Measurements from ENCODE around the gene TSPAN11.

Gene TSPAN11

DNA sequence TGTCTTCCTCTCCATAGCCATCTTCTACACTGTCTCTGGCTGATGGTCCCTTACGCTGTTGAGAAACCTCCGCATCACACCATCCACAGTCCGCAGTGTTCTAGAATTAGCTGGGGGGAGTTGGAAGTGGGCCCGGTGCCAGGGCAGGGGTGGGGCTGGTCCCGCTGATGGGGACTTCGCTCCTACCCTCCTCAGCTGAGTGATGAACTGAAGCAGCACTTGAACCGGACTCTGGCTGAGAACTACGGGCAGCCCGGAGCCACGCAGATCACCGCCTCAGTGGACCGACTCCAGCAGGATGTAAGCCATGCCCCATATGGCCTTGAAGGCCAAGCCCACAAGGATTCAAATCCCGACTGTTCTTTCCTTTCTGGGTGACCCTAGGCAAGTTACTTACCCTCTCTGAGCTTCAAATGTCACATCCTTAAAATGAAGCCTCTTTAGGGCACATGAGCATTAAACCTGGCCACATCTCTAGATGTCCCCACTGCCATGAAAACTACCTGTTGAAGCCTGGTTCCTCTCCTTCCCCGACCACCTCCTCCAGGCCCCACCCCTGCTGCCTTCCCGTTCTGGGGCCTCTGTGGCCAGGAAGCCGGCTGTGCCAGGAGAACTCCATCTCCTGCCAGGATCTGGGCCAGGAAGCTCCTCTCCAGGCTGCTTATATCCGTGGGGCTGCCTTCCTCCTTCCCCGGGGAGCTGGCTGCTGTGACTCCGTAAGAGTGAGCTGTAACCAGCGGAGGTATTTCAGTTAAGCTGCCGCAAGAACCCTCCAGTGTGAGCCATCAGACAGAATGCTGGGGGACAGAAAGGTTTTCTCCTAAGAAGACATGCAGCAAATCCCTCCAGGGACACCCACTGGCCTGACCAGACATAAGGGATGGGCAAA is 53.1 kb downstream of the TSPAN11 start:
- no peak for DNase-seq (ENCODE audit: low read depth)

DNA sequence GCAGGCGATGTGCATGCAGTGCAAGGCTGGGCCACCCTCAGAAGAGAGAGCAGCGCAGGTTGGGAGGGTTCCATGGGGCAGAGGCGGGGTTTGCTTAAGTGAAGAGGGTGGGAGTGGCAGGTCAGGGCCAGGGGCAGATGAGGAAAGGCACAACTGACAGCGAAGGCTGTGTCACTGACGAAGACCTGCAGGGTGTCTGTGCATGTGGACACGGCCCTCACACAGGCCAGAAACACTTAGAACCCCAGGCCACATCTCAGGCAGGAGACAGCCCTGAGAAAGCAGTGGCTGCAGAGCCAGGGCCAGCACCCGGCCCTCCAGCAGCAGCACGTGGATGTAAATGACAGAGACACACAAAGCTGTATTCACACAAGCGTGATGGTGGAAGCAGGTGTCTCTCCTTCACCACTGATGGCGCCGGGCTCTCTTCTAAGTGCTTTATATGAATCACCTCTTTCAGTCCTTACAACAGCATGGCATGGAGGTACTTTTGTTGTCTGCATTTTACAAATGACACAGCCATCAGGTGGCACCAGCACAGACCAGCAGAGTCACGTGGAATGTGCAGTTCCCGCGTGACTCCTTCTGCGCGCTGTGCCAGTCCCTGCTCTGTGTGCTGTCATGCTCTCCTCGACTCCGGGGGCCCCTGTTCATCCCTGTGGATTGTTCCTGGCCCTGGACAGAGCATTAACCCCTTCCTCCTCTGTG is 54.6 kb downstream of the TSPAN11 start:
- DNase-seq (ENCODE audit: low read depth), result no peak

DNA sequence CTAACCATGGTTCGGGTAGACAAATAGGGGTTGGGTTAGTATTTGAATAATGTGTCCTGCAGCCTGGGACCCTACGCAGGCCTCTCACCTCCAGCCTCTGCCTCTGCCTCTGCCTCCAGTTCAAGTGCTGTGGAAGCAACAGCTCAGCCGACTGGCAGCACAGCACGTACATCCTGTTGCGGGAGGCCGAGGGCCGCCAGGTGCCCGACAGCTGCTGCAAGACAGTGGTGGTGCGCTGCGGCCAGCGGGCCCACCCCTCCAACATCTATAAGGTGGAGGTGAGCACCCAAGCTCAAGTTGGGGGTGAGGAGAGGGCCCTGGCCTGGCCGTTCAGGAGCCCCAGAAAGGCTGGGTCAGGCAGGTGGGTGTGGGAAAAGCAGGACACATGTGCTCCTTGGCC is 55.9 kb downstream of the TSPAN11 start:
- no peak for DNase-seq (ENCODE audit: low read depth)

DNA sequence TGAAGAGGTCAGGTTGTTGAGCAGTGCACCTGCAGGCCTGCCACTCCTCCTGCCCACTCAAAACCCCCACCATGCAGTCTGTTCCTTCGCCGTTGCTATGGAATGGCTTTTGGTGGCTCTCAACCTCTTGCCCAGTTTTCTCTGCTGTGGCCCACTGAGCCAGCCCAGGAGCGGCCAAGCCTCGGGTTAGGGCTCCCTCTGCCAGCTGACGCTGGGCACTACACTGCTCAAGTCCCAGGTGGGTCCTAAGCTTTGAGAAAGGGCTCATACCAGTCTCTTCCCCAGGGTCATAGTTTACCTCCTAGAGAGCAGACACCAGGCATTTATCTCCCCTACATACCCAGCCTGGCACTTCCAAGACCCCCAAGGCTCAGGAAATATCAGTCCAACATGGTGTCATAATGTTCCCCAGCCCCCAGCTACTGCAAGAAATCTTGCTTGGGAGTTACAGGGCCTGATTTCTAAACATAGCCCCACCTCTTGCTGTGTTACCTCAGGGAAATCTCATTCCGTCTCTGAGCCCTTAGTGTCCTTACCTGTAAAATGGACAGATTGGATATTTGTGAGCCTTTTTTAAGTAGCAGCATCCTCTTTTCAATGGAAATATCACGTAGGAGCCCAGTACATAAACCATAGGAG is 59.4 kb downstream of the TSPAN11 start:
- DNase-seq (ENCODE audit: low read depth), result no peak

GRCh38 chr12:30988086-30988485 is 61.5 kb downstream of the TSPAN11 start:
- no peak for DNase-seq (ENCODE audit: low read depth)

GRCh38 chr12:30988646-30989286 is 62.2 kb downstream of the TSPAN11 start:
- no peak for DNase-seq (ENCODE audit: low read depth)

DNA sequence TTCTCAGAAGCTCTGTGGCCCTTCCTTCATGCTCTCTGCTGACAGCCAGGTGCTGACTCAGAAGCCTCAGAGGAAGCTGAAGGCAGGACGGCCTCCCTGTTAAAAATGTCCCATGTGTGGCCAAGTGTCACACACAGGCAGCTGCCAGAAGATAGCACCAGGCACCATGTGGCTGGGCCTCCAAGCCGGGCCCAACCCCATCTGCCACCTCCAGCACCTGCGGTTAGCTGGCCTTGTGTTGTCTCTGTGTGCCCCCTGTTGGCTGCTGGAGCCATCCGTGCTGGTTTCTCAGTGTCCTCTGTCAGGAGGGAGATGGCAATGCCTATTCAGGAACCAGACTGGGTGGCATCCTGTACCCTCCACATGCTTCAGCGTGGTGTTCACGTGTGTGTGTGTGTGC is 63.2 kb downstream of the TSPAN11 start:
- DNase-seq (ENCODE audit: low read depth), result no peak

DNA sequence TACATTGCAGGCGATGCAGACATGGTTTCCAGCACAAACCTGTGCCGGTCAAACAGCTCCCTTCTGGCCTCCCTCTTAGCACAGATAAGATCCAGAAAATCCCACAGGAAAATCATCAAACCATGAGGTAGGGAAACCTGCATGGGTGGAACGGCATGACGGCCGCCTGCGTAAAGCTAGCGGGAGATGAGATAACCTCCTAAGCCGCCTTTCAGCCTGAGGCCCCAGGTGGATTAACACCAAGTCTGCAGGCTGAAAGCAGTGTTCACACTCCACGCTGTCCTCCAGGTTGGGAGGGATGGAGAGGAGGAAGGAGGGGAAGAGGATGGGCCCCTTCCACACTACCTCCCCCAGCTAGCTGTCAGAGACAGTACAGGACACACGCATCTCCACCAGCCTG is 63.8 kb downstream of the TSPAN11 start:
- DNase-seq (ENCODE audit: low read depth), result no peak

DNA sequence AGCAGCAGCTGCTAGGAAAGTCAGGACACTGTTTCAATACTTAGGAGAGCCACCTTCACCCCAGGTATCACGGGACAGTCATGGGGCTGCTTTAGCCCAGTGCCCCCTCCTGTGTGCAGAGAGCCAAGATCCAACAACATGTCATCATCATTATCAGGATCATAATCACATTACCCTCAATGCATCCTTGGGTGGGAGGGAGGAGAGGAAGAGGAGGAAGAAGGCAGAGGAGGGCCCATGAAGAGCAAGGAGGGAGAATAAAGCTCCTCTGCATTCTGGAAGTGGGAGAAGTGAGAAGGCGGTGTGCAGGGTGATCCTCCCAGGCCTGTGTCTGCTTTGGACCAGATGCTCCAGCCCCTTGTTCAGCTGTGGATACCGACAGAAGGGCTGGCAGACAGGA is 64.2 kb downstream of the TSPAN11 start:
- no peak for DNase-seq (ENCODE audit: low read depth)

- no peak for DNase-seq (ENCODE audit: low read depth)
Observed at GRCh38 chr12:30991466-30991865, 64.9 kb downstream of the TSPAN11 start.

GRCh38 chr12:30992381-30992780 is 65.8 kb downstream of the TSPAN11 start:
- DNase-seq (ENCODE audit: low read depth), result no peak

DNA sequence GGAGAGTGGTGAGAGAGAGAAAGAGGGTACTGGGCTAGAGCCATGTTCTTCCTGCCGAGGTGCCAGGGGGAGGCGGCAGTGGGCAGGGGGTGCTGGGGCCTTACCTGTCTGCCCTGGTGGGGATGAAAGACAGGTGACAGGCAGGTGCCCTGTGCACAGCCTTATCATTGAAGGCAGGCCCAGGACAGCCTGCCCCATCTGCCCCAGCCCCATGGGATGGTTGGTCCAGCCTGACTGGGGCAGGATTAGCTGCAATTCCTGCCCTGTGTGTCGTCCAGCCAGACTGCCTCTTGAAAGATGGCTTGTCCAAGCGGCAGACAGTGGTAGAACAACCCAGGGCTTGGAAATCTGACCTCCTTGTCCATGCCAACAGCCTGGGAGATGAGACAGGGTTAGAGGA is 67.2 kb downstream of the TSPAN11 start:
- no peak for DNase-seq (ENCODE audit: low read depth)

DNA sequence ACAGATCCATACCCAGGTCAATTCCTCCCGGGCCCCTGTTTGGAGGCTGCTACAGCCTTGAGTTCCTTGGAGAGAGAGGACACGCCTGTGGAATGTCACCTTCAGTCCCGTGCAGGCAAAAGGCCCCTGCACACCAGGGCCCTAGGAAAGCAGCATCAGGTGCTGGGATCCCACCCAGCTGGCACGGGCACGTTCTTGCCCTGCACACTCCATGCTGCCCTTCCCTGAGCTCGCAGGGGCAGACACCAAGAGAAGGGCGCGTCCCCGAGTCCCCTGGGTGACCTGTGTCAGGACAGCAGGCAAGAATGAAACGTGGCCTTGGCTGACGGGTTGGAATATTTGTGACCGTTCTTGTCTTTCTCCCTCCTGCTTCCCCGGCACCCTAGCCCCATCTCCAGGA is 67.7 kb downstream of the TSPAN11 start:
- no peak for DNase-seq (ENCODE audit: low read depth)

- DNase-seq (ENCODE audit: low read depth), result no peak
Observed at GRCh38 chr12:30996255-30996654, 69.7 kb downstream of the TSPAN11 start.

DNA sequence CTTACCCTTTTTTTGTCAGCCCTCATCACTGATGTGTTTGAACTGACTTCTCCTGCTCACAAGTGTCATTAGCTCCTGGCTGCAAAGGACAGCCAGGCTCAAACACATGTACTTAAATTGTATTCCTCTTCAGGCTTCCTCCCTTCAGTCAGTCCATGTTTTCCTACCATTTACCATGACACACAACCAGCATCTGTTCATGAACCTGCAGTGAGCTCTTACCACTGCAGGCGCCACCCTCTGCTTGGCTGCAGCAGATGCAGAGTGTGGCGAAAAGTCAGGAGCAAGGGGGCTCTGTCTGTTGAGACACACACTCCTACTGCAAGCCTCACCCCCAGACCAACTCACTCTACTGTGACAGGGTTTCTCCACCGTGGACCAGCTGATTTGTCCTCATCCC is 70.2 kb downstream of the TSPAN11 start:
- no peak for DNase-seq (ENCODE audit: low read depth)

- DNase-seq (ENCODE audit: low read depth), result no peak
Observed at GRCh38 chr12:30997685-30998440, 71.3 kb downstream of the TSPAN11 start.

DNA sequence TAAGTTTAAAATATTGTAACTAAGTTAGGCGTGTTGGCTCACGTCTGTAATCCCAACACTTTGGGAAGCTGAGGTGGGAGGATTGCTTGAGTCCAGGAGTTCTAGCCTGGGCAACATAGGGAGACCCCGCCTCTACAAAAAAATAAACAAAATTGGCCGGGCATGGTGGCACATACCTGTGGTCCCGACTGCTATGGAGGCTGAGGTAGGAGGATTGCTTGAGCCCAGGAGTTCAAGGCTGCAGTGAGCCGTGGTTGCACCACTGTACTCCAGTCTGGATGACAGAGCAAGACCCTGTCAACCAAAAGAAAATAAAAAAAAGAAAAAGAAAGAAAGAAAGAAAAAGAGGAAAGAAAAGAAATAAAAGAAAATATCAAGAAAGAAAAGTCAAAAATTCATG is 72.5 kb downstream of the TSPAN11 start:
- DNase-seq (ENCODE audit: low read depth), result no peak

- no peak for DNase-seq (ENCODE audit: low read depth)
Observed at GRCh38 chr12:30999723-31000122, 73.2 kb downstream of the TSPAN11 start.

DNA sequence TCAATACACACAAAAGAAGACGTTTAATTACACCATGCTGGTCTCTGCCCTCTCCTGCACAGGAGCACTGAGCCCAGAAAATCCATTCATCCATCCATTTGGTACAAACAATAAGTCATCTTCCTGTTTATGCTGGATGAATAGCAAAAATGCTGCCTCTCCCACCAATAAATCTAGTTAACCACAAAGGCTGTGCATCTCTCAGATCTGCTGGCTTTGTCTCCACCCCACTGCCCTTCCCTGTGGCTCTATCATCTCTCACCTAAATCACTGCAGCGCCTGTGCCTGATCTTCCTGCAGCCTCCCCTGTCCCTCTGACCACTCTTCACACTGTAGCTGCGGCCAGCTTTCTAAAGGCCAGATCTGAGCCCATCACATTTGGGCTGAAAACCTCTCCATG is 74.2 kb downstream of the TSPAN11 start:
- DNase-seq (ENCODE audit: low read depth), result no peak

- no peak for DNase-seq (ENCODE audit: low read depth)
Observed at GRCh38 chr12:31001581-31002360, 75.2 kb downstream of the TSPAN11 start.

DNA sequence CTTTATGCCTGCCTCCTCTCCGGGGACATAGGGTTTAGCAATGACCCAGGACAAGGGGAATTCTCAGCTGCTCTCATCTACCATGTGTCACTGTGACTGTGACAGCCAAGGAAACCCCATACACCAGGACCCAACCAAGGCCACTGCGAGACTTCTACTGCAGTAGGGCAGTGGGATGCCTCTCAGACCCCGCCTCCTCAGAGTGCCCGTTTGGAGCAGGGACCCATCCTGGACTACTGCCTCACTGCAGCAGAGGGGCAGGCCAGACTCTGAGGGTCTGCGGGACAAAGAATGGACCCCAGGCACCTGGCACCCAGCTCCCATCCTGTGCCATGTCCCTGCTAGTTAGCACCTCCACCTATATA is 75.8 kb downstream of the TSPAN11 start:
- no peak for DNase-seq (ENCODE audit: low read depth)
